NCI-H2196 (cell line): Measurements from ENCODE around the gene C1orf52.

Experiments used
- DNase-seq: peaks from one replicate; lab custom pipeline; 2025; ENCODE audit not compliant: unreplicated experiment; lab: John Stamatoyannopoulos, UW

The C1orf52 gene

GRCh38 chr1:85237613-85238012 lies 21.8 kb downstream of the C1orf52 start:
- DNase-seq = no peak

- no peak for DNase-seq
Measured at GRCh38 chr1:85230305-85230977, 29.0 kb downstream of the C1orf52 start.

- DNase-seq = no peak
Measured at GRCh38 chr1:85229574-85230097, 29.8 kb downstream of the C1orf52 start.

GRCh38 chr1:85228972-85229371 lies 30.5 kb downstream of the C1orf52 start:
- no peak for DNase-seq

GRCh38 chr1:85225624-85226380 lies 33.7 kb downstream of the C1orf52 start:
- DNase-seq = no peak

- DNase-seq = peak; percentile 43
Measured at GRCh38 chr1:85224734-85225623, 34.5 kb downstream of the C1orf52 start.

GRCh38 chr1:85224295-85224694 lies 35.2 kb downstream of the C1orf52 start:
- no peak for DNase-seq

GRCh38 chr1:85223334-85223733 lies 36.1 kb downstream of the C1orf52 start:
- DNase-seq = no peak

GRCh38 chr1:85220756-85221201 lies 38.7 kb downstream of the C1orf52 start:
- no peak for DNase-seq

GRCh38 chr1:85219853-85220610 lies 39.4 kb downstream of the C1orf52 start:
- no peak for DNase-seq

- DNase-seq = no peak
Measured at GRCh38 chr1:85216697-85217096, 42.8 kb downstream of the C1orf52 start.

GRCh38 chr1:85214654-85215053 lies 44.8 kb downstream of the C1orf52 start:
- no peak for DNase-seq

- no peak for DNase-seq
Measured at GRCh38 chr1:85208488-85208887, 51.0 kb downstream of the C1orf52 start.

GRCh38 chr1:85203573-85204171 lies 55.8 kb downstream of the C1orf52 start:
- no peak for DNase-seq

- DNase-seq = no peak
Measured at GRCh38 chr1:85202864-85203255, 56.6 kb downstream of the C1orf52 start.

GRCh38 chr1:85202092-85202863 lies 57.2 kb downstream of the C1orf52 start:
- DNase-seq = no peak

- peak; percentile 33 for DNase-seq
Measured at GRCh38 chr1:85201340-85202091, 57.9 kb downstream of the C1orf52 start.

GRCh38 chr1:85200463-85201339 lies 58.8 kb downstream of the C1orf52 start, which contains the start of gene SYDE2:
SYDE2 (minus strand) TSS chr1:85201016; CDS start chr1:85200996, 20 bp downstream.
- peak; percentile 61 for DNase-seq
